CD4-positive, alpha-beta T cell treated with Interleukin-2 at 100 ng/mL for 4 hours (primary cell): Measurements from ENCODE around the gene MEN1.
"Not testable (repeated sequence)": the region's sequence is repeated elsewhere in the genome, so short reads cannot be mapped to it uniquely, and the experiment has no call there.

Source experiments
- DNase-seq: peaks from one replicate; pipeline ENCODE4 v3.0.0-alpha.2; 2020; ENCODE audit warnings: low spot score

The MEN1 gene

DNA sequence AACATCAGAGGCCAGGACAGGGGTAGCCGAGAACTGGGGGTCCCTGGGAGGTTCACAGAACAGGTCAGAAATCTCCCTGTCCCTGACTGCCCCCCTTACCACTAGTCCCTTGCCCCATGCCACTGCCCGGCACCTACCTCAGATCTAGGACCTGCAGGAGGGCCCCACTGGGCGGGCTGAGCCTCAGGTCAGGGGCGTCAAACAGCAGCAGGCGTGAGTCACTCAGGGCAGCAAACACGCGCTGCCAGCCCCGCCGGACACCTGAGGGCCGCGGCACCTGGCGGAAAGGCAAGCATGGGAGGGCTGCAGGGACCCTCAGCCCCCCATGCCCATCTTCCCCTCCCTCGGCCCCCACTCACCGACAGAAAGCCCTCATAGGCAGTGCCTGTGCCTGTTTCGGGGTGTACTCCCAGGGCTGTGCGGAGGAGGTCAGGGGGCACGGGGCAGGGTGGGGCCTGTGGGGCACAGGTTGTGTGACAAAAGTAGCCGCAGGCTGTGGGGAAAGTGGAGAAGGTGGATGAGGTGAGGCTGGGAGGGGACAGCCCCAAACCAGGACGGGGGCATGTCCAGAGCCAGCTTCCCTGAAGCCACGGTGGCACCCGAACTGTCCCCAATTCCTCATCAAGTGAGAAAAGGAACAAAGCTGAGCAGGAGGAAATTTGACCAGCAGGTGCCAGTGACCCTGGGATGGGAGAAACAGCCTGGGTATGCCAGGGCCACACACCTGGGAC is 22.3 kb upstream of the MEN1 start:
- DNase-seq: no peak

DNA sequence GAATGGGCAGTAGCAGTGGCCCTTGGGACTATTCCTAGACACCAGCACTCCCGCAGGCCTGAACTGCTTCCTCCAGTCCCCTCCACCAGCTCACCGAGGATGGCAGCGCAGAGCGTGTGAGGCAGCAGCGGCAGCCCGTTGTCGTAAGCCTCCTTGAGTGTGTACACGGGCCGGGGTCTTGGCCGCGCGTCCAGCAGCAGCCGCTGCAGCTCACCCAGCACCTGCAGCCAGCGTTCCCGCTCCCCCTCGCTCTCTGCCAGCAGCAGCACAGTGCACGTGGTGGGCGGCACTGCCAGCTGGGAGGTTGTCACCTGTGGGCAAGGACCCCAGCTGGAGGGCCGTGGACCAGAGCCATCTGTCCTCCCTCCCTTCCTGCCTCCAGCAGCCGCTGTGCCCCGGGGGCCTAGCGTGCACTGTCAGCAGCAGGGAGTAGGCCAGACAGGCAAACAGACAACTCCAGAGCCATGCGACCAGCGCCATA is 21.1 kb upstream of the MEN1 start:
- no peak for DNase-seq

DNA sequence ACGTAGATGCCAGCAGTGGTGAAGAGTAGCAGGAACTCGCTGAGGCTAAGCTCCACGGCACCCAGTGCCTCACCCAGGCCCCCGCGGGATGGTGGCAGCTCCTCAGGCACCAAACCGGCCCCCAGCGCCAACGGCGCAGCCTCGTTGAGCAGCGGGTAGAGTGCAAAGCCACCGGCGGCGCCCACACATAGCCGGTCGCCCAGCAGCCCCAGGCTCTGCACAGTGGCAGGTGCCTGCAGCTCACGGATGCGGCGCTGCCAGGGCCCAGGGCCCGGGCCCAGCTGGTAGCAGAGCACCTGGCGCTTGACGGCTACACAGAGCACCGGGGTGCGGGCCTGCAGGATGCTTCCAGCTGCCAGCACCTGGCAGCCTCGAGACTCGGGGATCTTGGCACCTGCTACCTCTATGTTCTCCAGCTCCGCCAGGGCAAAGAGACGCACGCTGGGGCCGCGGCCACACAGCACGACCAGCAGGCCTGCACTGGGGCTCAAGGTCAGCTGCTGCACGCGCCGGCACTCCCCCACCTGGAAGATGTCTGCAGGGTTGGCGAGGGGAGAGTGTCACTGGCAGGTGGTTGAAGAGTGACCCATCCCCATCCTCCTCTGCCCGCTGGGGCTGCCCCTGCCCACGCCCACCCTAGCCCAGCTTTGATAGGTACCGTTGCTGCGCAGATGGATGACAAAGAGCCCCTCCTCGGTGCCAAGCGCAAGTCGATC is 19.3 kb upstream of the MEN1 start:
- no peak for DNase-seq

DNA sequence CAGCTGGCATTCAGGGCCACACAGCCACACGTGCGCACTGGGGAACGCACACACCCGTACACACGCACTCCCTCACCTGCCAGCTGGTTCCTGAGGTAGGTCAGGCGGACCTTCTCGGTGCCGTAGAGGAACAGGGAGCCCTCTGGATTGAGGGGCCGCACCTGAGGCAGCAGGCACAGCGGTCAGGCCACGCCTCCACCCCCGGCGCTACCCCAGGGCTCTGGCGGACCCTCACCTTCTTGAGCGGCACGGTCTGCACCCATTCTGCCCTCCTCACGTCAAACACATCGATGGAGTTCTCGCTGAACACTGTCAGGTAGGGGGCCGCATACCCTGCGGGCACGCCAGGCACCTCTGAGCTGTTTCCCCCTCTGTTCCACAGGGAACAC is 17.1 kb upstream of the MEN1 start:
- DNase-seq: no peak

DNA sequence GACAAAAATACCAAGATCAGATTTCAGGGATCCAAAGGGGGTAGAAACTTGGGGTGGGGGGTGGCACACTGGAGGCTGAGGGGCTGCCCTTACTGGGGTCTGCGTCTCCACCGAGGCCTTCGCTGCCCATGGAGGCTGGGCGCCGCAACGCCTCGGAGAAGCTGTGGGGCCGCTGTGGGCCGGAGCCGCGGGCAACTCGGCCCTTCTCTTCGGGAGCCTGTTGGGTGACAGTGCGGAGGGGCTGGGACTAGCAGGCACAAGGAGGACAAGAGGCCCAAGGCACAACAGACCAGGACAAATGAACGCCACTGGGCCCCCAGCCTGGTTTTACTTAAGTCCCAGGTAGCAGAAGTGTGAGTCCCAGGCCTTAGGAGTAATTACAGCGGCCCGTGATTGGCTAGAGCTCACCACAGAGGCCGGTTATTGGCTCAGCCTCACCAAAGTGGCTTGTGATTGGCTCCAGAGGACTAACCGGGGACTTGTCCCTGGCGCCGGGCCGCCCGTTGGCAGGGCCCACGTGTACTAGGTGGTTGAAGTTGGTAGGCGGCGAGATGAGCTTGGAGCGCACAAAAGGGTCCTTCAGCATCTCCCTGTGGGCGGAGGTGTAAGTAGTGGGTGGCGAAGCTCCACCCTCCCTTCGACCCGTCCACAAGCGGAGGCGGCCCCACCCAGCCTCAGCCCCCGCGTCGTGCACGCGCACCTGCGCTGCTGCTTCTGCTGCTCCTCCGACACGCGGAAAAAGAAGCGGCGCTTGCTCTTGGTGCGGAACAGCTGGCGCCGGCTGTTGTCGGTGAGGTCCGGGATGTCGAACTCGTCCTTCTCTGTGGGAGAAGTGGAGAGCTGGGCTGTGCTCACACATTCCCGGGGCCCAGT is 16.5 kb upstream of the MEN1 start:
- DNase-seq: no peak

DNA sequence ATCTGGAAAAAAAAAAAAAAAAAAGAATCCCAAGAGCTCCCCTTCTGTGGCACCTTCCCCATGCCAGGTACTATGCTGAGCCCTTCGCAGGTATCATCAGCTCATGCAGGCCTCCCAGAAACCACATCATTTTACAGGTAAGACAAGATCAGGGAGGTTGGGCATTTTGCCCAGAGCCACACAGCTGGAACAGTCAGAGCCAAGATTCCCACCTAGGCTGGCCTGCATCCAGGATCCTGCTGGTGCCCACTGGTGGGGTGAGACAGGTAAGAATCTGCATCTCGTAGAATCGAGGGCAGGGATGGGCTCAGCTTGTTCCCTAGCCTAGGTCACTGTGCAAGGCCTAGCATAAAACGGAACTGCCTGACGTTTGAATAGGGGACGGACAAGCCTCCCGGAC is 15.7 kb upstream of the MEN1 start:
- no peak for DNase-seq

DNA sequence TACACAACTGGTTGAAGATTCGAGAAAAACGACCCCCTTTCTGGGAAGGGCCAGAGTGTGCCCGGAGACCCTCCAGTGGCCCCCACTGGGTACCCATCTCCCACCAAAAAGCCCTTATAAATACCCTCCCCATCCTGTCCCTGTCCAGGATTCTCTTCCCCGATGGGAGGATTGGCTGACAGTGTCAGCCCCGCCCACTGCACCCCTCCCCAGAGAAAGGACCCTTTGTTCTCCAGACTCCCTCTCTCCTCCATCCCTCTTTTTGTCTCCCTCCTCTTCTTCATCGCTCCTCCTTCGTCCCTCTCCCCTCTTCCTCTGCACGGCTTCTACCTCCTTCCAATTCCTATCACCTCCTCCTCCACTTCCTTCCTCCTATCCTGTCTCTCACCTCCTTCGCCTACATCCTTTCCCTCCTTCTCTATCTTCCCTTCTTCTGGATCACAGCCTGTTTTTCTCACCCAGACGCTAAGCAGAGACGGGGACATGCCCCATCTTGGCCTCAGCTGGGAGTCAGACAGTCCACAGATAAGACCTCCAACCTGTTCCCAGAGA is 13.3 kb upstream of the MEN1 start:
- DNase-seq: no peak

DNA sequence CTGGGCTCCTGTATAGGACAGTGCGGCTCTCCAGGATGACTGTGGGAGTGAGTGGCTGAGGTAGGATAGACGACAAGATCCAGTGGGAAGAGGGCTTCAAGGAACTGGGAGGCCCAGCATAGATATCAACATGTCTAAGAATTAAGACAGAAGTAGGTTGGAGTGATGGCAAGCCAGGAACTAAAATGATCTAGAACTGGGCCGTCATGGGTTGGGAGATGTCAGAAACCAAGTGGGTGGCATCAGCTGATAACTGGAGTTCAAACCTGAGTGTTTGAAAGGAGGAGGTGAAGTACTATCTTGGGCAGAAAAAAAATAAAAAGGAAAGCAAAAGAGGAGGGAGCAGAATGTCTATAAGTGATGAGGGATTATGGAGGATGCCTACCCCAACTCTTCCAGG is 7.1 kb upstream of the MEN1 start:
- no peak for DNase-seq

DNA sequence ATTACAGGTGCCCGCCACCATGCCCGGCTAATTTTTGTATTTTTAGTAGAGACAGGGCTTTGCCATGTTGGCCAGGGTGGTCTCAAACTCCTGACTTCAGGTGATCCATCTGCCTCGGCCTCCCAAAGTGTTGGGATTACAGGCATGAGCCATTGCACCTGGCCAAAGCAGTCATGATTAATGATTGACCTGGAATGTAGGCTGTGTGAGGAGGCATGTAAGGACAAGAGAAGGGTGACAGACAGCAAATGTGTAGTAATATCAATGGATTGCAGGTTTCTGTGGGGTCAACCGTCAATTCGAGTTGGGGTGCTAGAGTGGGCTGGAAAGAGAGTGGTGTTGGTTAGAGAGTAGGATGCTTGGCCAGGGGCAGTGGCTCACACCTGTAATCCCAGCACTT is 5.1 kb upstream of the MEN1 start:
- DNase-seq: not testable (repeated sequence)

DNA sequence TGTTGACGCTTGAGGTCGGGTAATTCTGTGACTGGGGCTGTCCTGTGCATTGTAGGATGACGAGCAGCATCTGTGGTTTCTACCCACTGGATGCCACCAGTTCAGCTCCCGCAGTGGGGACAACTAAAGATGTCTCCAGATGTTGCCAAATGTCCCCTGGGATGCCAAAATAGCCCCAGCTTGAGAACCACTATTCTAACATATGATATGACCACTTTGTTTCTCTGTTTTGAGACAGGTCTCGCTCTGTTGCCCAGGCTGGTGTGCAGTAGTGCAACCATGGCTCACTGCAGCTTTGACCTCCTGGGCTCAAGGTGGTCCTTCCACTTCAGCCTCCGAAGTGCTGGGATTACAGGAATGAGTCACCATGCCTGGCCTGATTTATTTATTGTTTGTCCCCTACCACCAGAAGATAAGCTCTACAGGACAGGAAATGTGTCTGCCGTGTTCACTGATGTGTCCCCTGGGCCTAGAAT is 4.4 kb upstream of the MEN1 start:
- DNase-seq: no peak

DNA sequence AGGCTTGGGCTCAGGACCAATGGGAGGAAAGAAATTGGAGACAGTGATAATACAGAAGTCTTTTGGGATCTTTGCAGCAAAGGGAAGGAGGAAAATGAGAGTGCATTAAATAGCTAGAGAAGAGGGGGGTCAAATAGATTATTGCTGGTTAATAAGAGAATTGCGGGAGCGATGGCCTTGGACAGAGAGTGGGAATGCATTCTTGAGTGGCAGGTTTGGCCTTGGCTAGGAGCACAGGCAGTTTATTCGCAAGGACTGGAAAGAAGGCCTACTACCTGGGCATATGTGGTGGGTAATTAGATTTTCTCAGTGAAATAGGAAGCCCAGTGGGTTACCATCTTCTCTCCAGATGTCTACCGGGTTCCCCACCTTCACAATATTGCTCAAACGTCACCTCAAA is 3.5 kb upstream of the MEN1 start:
- DNase-seq: no peak

DNA sequence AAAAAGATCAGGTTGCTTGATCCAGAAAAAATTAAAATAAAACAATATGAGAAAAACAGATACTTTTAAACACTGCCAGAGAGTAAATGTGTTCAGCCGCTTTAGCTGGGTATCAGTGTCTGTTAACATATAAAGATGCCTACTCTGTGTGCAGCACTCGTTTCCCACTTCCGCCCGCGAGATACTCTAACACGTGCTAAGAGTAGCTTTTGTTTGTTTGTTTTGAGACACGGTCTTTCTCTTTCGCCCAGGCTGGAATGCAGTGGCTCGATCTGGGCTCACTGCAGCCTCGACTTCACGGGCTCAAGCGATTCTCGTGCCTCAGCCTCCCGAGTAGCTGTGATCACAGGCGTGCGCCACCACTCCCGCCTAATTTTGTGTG is 531 bp upstream of the MEN1 start:
- DNase-seq: peak; percentile 32

DNA sequence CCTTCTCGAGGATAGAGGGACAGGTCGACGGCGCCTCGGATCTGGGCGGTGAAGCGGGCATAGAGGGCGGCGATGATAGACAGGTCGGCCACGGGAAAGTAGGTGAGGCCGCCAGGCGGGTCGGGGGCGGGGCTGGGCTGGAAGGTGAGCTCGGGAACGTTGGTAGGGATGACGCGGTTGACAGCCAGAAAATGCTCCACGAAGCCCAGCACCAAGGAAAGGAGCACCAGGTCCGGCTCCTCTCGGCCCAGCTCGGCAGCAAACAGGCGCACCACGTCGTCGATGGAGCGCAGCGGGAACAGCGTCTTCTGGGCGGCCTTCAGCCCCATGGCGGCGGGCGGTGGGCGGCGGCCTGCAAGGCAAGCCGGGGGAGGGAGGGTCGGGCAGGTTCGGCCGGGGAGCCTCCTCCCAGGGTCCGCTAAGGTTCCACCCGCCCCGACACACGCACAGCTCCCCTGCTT is 540 bp downstream of the MEN1 start:
- DNase-seq: no peak

DNA sequence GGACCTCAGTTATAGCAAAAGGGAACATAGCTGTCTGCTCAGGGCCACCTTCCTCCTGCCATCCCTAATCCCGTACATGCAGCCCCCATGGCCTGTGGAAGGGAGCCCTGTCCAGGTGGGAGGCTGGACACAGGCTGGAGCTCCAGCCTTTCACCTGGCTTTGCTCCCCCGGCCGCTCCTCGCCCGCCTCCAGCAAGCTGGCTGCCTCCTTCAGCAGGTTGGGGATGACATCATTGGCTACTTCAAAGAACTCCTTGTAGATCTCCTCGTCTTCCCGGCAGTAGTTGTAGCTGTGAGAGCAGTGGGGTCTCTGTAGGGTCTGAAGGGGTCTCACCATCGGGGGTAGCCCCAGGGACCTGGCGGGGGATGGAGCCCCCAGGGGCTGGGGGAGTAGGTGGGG is 4.9 kb downstream of the MEN1 start:
- no peak for DNase-seq

DNA sequence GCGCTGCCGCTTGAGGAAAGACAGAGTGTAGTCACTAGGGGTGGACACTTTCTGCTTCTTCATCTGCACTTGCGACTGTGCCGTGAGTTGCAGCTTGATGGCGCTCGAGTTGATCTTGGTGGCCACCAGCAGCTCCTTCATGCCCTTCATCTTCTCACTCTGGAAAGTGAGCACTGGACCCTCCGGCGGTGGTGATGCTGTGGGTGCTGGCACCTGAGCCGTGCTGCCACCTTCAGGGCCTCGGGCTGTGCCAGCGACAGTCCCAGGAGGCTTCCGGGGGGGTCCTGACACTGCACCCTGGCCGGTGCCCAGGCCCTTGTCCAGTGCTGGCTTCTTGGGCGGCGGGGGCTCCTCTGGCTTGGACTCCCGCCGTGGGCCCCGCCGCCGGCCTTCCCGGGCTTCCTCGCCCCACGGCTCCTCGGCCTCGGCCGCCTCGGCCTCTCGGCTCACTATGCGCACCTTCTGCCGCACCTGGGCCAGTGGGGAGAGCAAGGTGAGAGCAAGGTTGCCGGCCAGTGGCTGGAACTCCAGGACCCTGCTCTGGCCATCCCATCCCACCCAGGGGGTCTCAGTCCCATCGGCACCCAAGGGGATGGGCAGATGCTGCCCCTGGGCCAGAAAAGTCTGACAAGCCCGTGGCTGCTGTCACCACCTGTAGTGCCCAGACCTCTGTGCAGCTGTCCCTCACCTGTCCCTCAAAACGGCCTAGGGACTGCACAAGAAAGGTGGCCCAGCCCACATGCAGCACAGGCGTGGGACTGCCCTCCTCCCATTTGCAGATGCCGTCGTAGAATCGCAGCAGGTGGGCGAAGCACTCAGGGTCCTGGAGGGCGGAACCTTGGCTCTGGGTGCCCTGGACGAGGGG is 5.8 kb downstream of the MEN1 start:
- DNase-seq: no peak

DNA sequence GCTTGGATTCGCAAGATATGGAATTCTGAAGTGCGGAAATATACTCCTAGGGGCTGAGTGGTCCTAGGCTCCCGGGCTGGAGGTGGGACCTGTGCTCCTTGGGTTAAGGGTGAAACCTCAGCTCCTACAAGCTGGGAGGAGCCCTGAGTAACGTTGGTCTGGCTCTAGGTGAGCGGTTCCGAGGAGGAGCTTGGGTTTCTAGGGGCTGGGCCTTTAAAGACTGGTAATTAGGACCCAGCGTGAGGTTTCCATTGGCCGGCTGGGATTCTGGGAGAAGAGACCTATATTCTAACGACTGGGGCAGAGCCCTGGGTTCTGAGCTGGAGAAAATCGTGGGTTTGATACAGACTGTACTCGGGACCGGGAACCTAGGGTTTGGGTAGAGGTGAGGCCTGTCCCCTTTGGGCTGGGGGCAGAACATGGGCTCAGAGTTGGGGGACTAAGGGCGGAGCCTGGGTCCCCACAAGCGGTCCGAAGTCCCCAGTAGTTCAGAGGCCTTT is 6.5 kb downstream of the MEN1 start:
- DNase-seq: peak; percentile 7

DNA sequence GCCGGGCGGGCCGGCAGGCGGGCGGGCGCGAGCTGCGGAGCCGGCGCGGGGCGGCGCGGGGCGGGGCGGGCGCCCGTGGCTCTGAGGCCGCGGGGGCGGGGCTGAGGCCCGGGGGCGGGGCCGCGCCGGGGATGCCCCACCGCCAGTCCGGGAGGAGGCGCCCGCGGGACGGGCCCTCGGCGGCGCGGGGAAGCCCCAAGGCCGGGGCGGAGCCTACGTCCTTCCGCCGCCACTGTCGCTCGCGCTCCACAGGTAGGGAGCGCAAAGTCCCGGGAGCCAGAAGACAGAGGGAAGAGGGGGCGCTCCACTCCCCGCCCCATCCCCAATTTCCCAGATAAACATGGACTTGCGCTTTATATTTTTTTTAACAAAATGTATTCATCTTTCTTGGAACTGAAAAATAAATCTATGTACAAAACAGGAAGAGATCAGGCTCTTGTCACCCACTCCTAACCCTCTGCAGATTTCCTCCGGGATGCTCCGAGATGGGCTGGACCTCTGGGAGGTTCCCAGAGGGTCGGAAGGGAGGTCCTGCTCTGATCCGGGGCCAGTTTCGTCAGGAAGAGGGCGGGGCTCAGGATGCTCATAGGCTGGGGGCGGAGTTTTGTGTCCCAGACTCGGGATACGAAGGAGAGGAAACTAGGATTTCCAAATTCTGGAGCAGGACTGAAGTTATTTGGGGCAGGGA is 7.0 kb downstream of the MEN1 start, which contains the start of gene MAP4K2:
MAP4K2 (minus strand) TSS at position 57 of the 688 bp plus-strand sequence. CDS start 65 bp downstream, outside the sequence.
- DNase-seq: peak; percentile 84

DNA sequence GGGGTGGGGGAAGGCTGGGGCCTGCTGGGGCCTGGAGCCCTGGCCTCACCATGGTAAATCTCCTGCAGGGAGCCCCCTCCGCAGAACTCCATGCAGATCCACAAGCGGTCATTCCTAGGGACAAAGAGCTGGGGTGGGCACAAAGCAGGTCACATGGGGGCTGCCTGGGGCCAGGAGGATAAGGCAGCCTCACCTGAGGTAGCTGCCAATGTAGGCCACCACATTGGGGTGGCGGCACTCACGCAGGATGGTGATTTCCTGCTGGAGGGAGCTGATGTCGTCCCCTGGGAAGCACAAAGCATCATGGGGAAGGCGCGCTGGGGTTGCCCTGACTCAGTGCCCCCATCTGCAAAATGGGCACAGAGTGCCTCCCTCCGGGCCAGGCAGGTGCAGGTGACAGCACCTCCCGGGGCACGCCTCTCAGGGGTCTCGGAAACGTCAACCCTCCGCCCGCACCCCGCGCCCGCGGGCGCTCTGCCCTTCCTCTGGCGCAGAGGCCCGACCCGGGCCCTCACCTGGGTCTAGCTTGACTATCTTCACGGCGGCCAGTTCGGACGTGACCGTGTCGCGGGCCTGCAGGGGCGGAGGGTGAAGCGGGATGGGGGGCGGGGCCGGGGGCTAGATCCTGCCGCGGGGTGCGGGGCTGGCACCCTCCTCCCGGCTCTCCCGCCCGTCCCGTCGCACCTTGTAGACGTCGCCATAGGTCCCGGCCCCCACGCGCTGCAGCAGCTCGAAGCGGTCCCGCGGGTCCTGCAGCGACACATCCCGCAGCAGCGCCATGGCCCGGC is 7.8 kb downstream of the MEN1 start:
- peak; percentile 32 for DNase-seq

DNA sequence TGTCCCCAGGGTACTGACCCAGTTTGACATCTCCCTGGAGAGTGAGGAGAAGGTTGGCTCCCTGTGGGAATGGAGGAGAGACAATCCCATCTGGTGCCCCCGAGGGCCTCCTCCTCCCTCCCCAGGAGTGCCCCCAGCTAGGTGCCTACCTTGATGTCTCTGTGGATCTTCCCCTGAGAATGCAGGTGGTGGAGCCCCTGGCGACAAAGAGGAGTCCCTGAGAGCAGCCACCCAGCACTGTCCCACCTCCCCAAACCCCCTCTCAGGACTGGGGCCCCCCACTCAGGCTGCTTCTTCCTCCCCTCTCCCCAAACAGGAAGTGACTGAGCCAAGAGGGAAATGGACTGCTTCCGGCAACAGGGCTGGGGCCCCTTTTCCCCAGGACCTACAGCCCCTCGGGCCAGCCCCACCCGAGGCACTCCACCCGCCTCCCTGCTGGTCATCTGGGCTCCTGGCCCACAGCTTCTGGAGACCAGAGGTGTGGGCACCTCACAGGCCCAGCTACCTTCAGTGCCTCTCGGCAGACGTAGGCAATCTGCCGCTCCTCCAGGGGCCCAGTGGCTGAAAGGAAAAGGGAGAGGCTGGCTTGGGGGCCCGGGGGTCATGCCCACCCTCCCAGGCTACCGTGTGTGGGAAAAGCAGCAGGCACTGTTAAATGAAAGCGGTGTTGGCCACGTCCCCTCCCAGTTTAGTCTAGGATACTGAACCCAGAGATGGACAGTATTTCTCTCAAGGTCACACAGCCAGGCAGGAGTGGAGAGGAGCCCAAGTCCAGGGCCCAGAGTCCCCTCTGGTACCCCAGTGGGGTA is 8.6 kb downstream of the MEN1 start:
- no peak for DNase-seq
